B cell (primary cell): ENCODE measurements around the gene FST. TPM values are rescaled to one million over a fixed set of nuclear protein-coding genes. Genes with fewer than 3 reads are reported as not detected.
A peak's percentile ranks its signal among the peaks of the same experiment; 100 is the strongest.

Experiments
- ATAC-seq: fragments of 200-7000 bp; cut with Tn5 transposase; one replicate; pipeline ENCODE4 v1.10.0; 2021; ENCODE audit warnings: low read depth, mild to moderate bottlenecking, moderate number of reproducible peaks, moderate library complexity
- CTCF ChIA-PET: fragments of 350-600 bp; sonication (Branson Sonifier 250); formaldehyde crosslinking; loops from one replicate; lab custom pipeline; 2021; ENCODE audit warnings: antibody characterized with exemption, inconsistent platforms; lab: Charles Lee
- POLR2A ChIA-PET: fragments of 350-600 bp; sonication (Branson Sonifier 250); formaldehyde crosslinking; loops from one replicate; lab custom pipeline; 2021; ENCODE audit warnings: antibody characterized with exemption; lab: Charles Lee
- DNase-seq: peaks from one replicate; pipeline ENCODE4 v3.0.0; 2013
- H2AFZ ChIP-seq: 2 replicates; pipeline ENCODE4 v1.6.1; 2012; ENCODE audit warnings: mild to moderate bottlenecking, low read depth, low read length; ENCODE audit not compliant: insufficient read depth, poor library complexity, severe bottlenecking
- H3K27ac ChIP-seq, 2 donors: 1 replicate in 1 of 2; 2 replicates in 1 of 2; pipeline ENCODE4 v1.5.1; 2012 to 2013; ENCODE audit warnings: low read length in 2 of 2, mild to moderate bottlenecking in 2 of 2, moderate library complexity in 1 of 2
- H3K27me3 ChIP-seq, 4 experiments: fragments of 200-600 bp in 1 of 4; sonication (generic) in 1 of 4; replicated peaks in 1 of 4; 1 replicate in 2 of 4; 2 replicates in 2 of 4; pipeline versions ENCODE4 v1.6.1 to v1.7.0; 2013 to 2016; ENCODE audit warnings: low read length in 3 of 4, mild to moderate bottlenecking in 2 of 4, mixed read lengths in 1 of 4, moderate library complexity in 1 of 4; ENCODE audit not compliant: insufficient read depth in 4 of 4, control insufficient read depth in 3 of 4; ENCODE audit errors: control extremely low read depth in 1 of 4
- H3K36me3 ChIP-seq, 2 experiments: replicated peaks in 1 of 2; 1 replicate in 1 of 2; 2 replicates in 1 of 2; pipeline versions ENCODE4 v1.6.1 to v1.7.1; 2013; ENCODE audit warnings: low read length in 1 of 2; ENCODE audit not compliant: insufficient read depth in 2 of 2, control insufficient read depth in 1 of 2; ENCODE audit errors: control extremely low read depth in 1 of 2, extremely low read depth in 1 of 2
- H3K4me1 ChIP-seq, 2 donors: fragments of 200-600 bp in 1 of 2; sonication (generic) in 1 of 2; 1 replicate in 1 of 2; 2 replicates in 1 of 2; pipeline versions ENCODE4 v1.5.1 to v1.6.1; 2013 to 2017; ENCODE audit warnings: low read length in 2 of 2; ENCODE audit not compliant: control insufficient read depth in 2 of 2, insufficient read depth in 2 of 2
- H3K4me2 ChIP-seq: replicated peaks from 2 replicates; pipeline ENCODE3; 2012; ENCODE audit warnings: mild to moderate bottlenecking, low read depth, low read length; ENCODE audit not compliant: poor library complexity, severe bottlenecking
- H3K4me3 ChIP-seq, 5 experiments: fragments of 200-600 bp in 1 of 5; sonication (generic) in 1 of 5; 1 replicate in 3 of 5; 2 replicates in 2 of 5; pipeline versions ENCODE4 v1.5.1 to v1.7.0; 2011 to 2016; ENCODE audit warnings: low read length in 4 of 5, mild to moderate bottlenecking in 4 of 5, low read depth in 2 of 5, control low read depth in 1 of 5, moderate library complexity in 1 of 5; ENCODE audit not compliant: insufficient read depth in 1 of 5; ENCODE audit errors: control extremely low read depth in 1 of 5, extremely low read depth in 1 of 5
- H3K79me2 ChIP-seq: fragments of 200-600 bp; sonication (generic); one replicate; pipeline ENCODE4 v1.6.0; 2016; ENCODE audit warnings: low read length; ENCODE audit not compliant: control insufficient read depth, insufficient read depth
- H3K9ac ChIP-seq: fragments of 200-600 bp; sonication (generic); 2 replicates; pipeline ENCODE4 v1.6.1; 2017; ENCODE audit warnings: mild to moderate bottlenecking, low read length, moderate library complexity
- H3K9me3 ChIP-seq, 3 donors: one replicate each; pipeline versions ENCODE4 v1.6.1 to v1.7.1; 2013; ENCODE audit warnings: low read length in 2 of 3; ENCODE audit not compliant: control insufficient read depth in 2 of 3, insufficient read depth in 1 of 3; ENCODE audit errors: control extremely low read depth in 1 of 3
- H4K20me1 ChIP-seq: 2 replicates; pipeline ENCODE4 v1.6.0; 2012; ENCODE audit warnings: mild to moderate bottlenecking, low read length; ENCODE audit not compliant: insufficient read depth, control insufficient read depth, poor library complexity, severe bottlenecking
- H3K27ac Mint-ChIP-seq: one replicate; pipeline ENCODE4 v1.8.0; 2021; ENCODE audit warnings: mixed read lengths
- H3K27me3 Mint-ChIP-seq: one replicate; pipeline ENCODE4 v1.8.0; 2021; ENCODE audit warnings: mixed read lengths
- H3K4me1 Mint-ChIP-seq: one replicate; pipeline ENCODE4 v1.8.0; 2021; ENCODE audit warnings: mixed read lengths
- H3K4me3 Mint-ChIP-seq: one replicate; pipeline ENCODE4 v1.8.0; 2021; ENCODE audit warnings: mixed read lengths
- H3K9me3 Mint-ChIP-seq: one replicate; pipeline ENCODE4 v1.8.0; 2022; ENCODE audit warnings: mixed read lengths; ENCODE audit not compliant: insufficient read depth
- CTCF ChIP-seq: fragments of 200-600 bp; IDR thresholded peaks from one replicate; pipeline ENCODE4 v1.8.0; 2022; ENCODE audit warnings: antibody characterized with exemption, mild to moderate bottlenecking
- EZH2 ChIP-seq: IDR thresholded peaks from 2 replicates; pipeline ENCODE4 v1.6.1; 2012; ENCODE audit warnings: borderline replicate concordance, low read depth, mild to moderate bottlenecking, moderate library complexity, low read length; ENCODE audit not compliant: insufficient read depth, poor library complexity, severe bottlenecking
- WGBS: methylation state at CpG from one replicate; pipeline ENCODE4 v1.1.5; 2013; ENCODE audit warnings: missing lambda C conversion rate; ENCODE audit not compliant: insufficient coverage; 5-methylcytosine and 5-hydroxymethylcytosine counted together
- intact Hi-C: fragments of 100-400 bp; cut with micrococcal nuclease; formaldehyde crosslinking; loops from one replicate; pipeline ENCODE4 v1.10.0; 2022
- polyA plus RNA-seq: library from polyadenylated mRNA; depleted of rRNA; stranded (reverse); fragments of >200 nt; gene quantifications from 2 replicates; pipeline ENCODE4 v1.2.3, GENCODE V29; 2012
- total RNA-seq, 2 donors: library from RNA; stranded (reverse); fragments of 120-200 nt in 1 of 2; gene quantifications; 1 replicate in 1 of 2; 2 replicates in 1 of 2; pipeline versions ENCODE4 v1.2.3 to v1.2.4, GENCODE V29; 2013 to 2022

FST gene
- total and polyA plus RNA-seq, 2 donors (not counting 1 experiment from before 2014, with no cell fraction given), result not detected

GRCh38 chr5:53478411-53479044, 1.9 kb upstream of the FST start:
- Mint-ChIP-seq H3K27me3 (peaks cover 73% of the 10 kb centered on the region), H3K4me3 (peak overlapping the region; percentile 90), H3K9me3 (no peaks in the 10 kb centered on the region), H3K27ac (no peak overlapping the region), H3K4me1 (peaks cover 39% of the 10 kb centered on the region)
- TF ChIP-seq EZH2 (peak; percentile 49), CTCF (peak; percentile 65)
- 1% methylated on average over 22 of the region's 26 CpGs for WGBS
- Histone ChIP-seq H3K27me3 (peaks cover 0 to 43% (median 28%) of the 10 kb centered on the region in 4 experiments), H3K27ac (no peak overlapping the region), H3K4me1 (peaks cover 33 to 36% of the 10 kb centered on the region in 2 donors), H3K4me3 (peak overlapping the region in 4 of 5 experiments; percentile 4 to 66 (median 42)), H3K36me3 (no peaks in the 10 kb centered on the region), H3K9ac (peak overlapping the region; percentile 44), H3K79me2 (no peaks in the 10 kb centered on the region), H3K9me3 (no peaks in the 10 kb centered on the region), H3K4me2 (peak overlapping the region; percentile 92), H4K20me1 (no peaks in the 10 kb centered on the region), H2AFZ (peak overlapping the region; percentile 78)
- ATAC-seq (no peak), DNase-seq (peak; percentile 53)
- CTCF ChIA-PET, result interaction anchor here (0.8 to 1.2 kb wide), 9 partner anchors 9 to 751 kb away, joined by 3 to 7 read pairs (median 3); no protein-coding TSS in a partner anchor
- intact Hi-C loops, result loop anchor here (1.0 to 5.0 kb wide), 3 partner anchors 740 to 939 kb away; no protein-coding TSS in a partner anchor
- POLR2A ChIA-PET, result no interaction called here

GRCh38 chr5:53479045-53479589, 1.3 kb upstream of the FST start:
- no peaks in the 10 kb centered on the region for H3K9me3 ChIP-seq
- peaks cover 39% of the 10 kb centered on the region for H3K4me1 Mint-ChIP-seq
- CTCF ChIA-PET, result no interaction called here
- H3K4me3 Mint-ChIP-seq, result peak overlapping the region; percentile 90
- WGBS, result 4% methylated on average over 9 of the region's 15 CpGs
- intact Hi-C loops, result loop anchor here (5.0 kb wide), 1 partner anchor 938 kb away; no protein-coding TSS in a partner anchor
- TF ChIP-seq EZH2 (no peak), CTCF (no peak)
- no peaks in the 10 kb centered on the region for H3K9me3 Mint-ChIP-seq
- peaks cover 0 to 44% (median 29%) of the 10 kb centered on the region in 4 experiments for H3K27me3 ChIP-seq
- POLR2A ChIA-PET, result no interaction called here
- H3K36me3 ChIP-seq, result no peaks in the 10 kb centered on the region
- H3K4me1 ChIP-seq, result peaks cover 33 to 36% of the 10 kb centered on the region in 2 donors
- no peak for ATAC-seq
- no peak overlapping the region for H3K27ac ChIP-seq
- peak overlapping the region in 4 of 5 experiments; percentile 40 to 66 (median 58) for H3K4me3 ChIP-seq
- H3K9ac ChIP-seq, result peak overlapping the region; percentile 60
- no peaks in the 10 kb centered on the region for H3K79me2 ChIP-seq
- peak overlapping the region; percentile 0 for H3K27ac Mint-ChIP-seq
- peak overlapping the region; percentile 92 for H3K4me2 ChIP-seq
- DNase-seq, result no peak
- peaks cover 73% of the 10 kb centered on the region for H3K27me3 Mint-ChIP-seq
- H4K20me1 ChIP-seq, result no peaks in the 10 kb centered on the region
- H2AFZ ChIP-seq, result peak overlapping the region; percentile 78
